GM23338 (cell line): Measurements from ENCODE around the gene SMAP2.

Experiments
- CREB1 ChIP-seq: fragments of 250-450 bp; sonication (Bioruptor Pico); IDR thresholded peaks from 2 replicates; pipeline ENCODE4 v1.5.0; 2020; ENCODE audit warnings: low read depth, mild to moderate bottlenecking, moderate library complexity
- CTCF ChIP-seq, 2 experiments: fragments of 200-600 bp in 1 of 2; sonication (generic) in 1 of 2; conservative IDR thresholded peaks; 2 replicates each; pipeline versions ENCODE4 v1.5.1 to v1.6.1; 2016 to 2017; ENCODE audit warnings: antibody characterized with exemption in 2 of 2, low read depth in 2 of 2, mild to moderate bottlenecking in 2 of 2, moderate library complexity in 1 of 2
- EZH2 ChIP-seq: fragments of 200-600 bp; sonication (generic); IDR thresholded peaks from one replicate; pipeline ENCODE4 v1.8.0; 2017; ENCODE audit warnings: antibody characterized with exemption, mild to moderate bottlenecking, low read depth; ENCODE audit not compliant: unreplicated experiment
- EZH2phosphoT487 ChIP-seq: fragments of 200-600 bp; sonication (generic); IDR thresholded peaks from one replicate; pipeline ENCODE4 v1.8.1; 2018; ENCODE audit warnings: antibody characterized with exemption; ENCODE audit not compliant: unreplicated experiment
- JUNB ChIP-seq: IDR thresholded peaks from one replicate; pipeline ENCODE4 v1.6.1; 2016; ENCODE audit warnings: antibody characterized with exemption; ENCODE audit not compliant: unreplicated experiment
- POLR2AphosphoS5 ChIP-seq: IDR thresholded peaks from 2 replicates; pipeline ENCODE4 v1.6.1; 2016; ENCODE audit warnings: antibody characterized with exemption, low read depth
- REST ChIP-seq: IDR thresholded peaks from one replicate; pipeline ENCODE4 v1.6.1; 2018; ENCODE audit warnings: antibody characterized with exemption; ENCODE audit not compliant: unreplicated experiment
- ZNF462 ChIP-seq: fragments of 250-450 bp; sonication (Bioruptor Pico); IDR thresholded peaks from 2 replicates; pipeline ENCODE4 v1.5.0; 2020; ENCODE audit warnings: mild to moderate bottlenecking, moderate library complexity
- TF ChIP-seq, protein P1 (sequence below): IDR thresholded peaks from 2 replicates; pipeline ENCODE4 v1.6.1; 2016; ENCODE audit warnings: antibody characterized with exemption

GRCh38 chr1:40361201-40361600, 12.3 kb upstream of the SMAP2 start:
- no peak for TF ChIP-seq POLR2AphosphoS5
- no peak for TF ChIP-seq CTCF (conservative IDR thresholded peaks at IDR 0.05; ENCODE audit: low read depth in 2 of 2)
- no peak for TF ChIP-seq REST
- no peak for TF ChIP-seq ZNF462 (CRISPR knock-in tag)
- no peak for TF ChIP-seq EZH2
- TF ChIP-seq JUNB = no peak
- TF ChIP-seq, protein P1, sequence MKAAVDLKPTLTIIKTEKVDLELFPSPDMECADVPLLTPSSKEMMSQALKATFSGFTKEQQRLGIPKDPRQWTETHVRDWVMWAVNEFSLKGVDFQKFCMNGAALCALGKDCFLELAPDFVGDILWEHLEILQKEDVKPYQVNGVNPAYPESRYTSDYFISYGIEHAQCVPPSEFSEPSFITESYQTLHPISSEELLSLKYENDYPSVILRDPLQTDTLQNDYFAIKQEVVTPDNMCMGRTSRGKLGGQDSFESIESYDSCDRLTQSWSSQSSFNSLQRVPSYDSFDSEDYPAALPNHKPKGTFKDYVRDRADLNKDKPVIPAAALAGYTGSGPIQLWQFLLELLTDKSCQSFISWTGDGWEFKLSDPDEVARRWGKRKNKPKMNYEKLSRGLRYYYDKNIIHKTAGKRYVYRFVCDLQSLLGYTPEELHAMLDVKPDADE = no peak
- no peak for TF ChIP-seq CREB1
- no peak for TF ChIP-seq EZH2phosphoT487
